Epidermal melanocyte (primary cell): ENCODE measurements around the gene GPSM1.
A peak's percentile ranks its signal among the peaks of the same experiment; 100 is the strongest.
"Not testable (repeated sequence)": the region's sequence is repeated elsewhere in the genome, so short reads cannot be mapped to it uniquely, and the experiment has no call there.

Experiments
- DNase-seq: peaks from one replicate; pipeline ENCODE4 v3.0.0; 2011; ENCODE audit warnings: low spot score; ENCODE audit not compliant: insufficient read length

GPSM1 gene

GRCh38 chr9:136316896-136317676 is 10.3 kb upstream of the GPSM1 start:
- DNase-seq: no peak

GRCh38 chr9:136317695-136318094 is 9.6 kb upstream of the GPSM1 start:
- no peak for DNase-seq

GRCh38 chr9:136318111-136318775 is 9.1 kb upstream of the GPSM1 start:
- no peak for DNase-seq

- no peak for DNase-seq
These were observed 8.5 kb upstream of the GPSM1 start for GRCh38 chr9:136318776-136319241.

GRCh38 chr9:136319244-136319643 is 8.1 kb upstream of the GPSM1 start:
- DNase-seq: not testable (repeated sequence)

GRCh38 chr9:136319955-136320354 is 7.4 kb upstream of the GPSM1 start:
- DNase-seq: not testable (repeated sequence)

- not testable (repeated sequence) for DNase-seq
These were observed 6.4 kb upstream of the GPSM1 start for GRCh38 chr9:136320972-136321371.

- DNase-seq: no peak
These were observed 5.8 kb upstream of the GPSM1 start for GRCh38 chr9:136321561-136321960.

- no peak for DNase-seq
These were observed 4.5 kb upstream of the GPSM1 start for GRCh38 chr9:136322756-136323330.

- DNase-seq: no peak
These were observed 4.0 kb upstream of the GPSM1 start for GRCh38 chr9:136323371-136323789.

GRCh38 chr9:136324501-136325300 is 2.6 kb upstream of the GPSM1 start:
- no peak for DNase-seq

GRCh38 chr9:136325358-136325757 is 2.0 kb upstream of the GPSM1 start:
- DNase-seq: no peak

GRCh38 chr9:136326061-136326760 is 1.1 kb upstream of the GPSM1 start:
- peak; percentile 91 for DNase-seq

GRCh38 chr9:136326761-136327303 is 507 bp upstream of the GPSM1 start:
- no peak for DNase-seq

GRCh38 chr9:136328011-136328621 is 777 bp downstream of the GPSM1 start:
- DNase-seq: no peak

- peak; percentile 97 for DNase-seq
These were observed 1.3 kb downstream of the GPSM1 start for GRCh38 chr9:136328622-136329041.

GRCh38 chr9:136329211-136329627 is 1.9 kb downstream of the GPSM1 start:
- no peak for DNase-seq

- no peak for DNase-seq
These were observed 2.5 kb downstream of the GPSM1 start for GRCh38 chr9:136329636-136330405.

- no peak for DNase-seq
These were observed 3.2 kb downstream of the GPSM1 start for GRCh38 chr9:136330406-136330990.
